ENCODE measurements around the gene MTERF1.
"Not testable (repeated sequence)": the region's sequence is repeated elsewhere in the genome, so short reads cannot be mapped to it uniquely, and the experiment has no call there.

The MTERF1 gene, protein sequence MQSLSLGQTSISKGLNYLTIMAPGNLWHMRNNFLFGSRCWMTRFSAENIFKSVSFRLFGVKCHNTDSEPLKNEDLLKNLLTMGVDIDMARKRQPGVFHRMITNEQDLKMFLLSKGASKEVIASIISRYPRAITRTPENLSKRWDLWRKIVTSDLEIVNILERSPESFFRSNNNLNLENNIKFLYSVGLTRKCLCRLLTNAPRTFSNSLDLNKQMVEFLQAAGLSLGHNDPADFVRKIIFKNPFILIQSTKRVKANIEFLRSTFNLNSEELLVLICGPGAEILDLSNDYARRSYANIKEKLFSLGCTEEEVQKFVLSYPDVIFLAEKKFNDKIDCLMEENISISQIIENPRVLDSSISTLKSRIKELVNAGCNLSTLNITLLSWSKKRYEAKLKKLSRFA

DNA sequence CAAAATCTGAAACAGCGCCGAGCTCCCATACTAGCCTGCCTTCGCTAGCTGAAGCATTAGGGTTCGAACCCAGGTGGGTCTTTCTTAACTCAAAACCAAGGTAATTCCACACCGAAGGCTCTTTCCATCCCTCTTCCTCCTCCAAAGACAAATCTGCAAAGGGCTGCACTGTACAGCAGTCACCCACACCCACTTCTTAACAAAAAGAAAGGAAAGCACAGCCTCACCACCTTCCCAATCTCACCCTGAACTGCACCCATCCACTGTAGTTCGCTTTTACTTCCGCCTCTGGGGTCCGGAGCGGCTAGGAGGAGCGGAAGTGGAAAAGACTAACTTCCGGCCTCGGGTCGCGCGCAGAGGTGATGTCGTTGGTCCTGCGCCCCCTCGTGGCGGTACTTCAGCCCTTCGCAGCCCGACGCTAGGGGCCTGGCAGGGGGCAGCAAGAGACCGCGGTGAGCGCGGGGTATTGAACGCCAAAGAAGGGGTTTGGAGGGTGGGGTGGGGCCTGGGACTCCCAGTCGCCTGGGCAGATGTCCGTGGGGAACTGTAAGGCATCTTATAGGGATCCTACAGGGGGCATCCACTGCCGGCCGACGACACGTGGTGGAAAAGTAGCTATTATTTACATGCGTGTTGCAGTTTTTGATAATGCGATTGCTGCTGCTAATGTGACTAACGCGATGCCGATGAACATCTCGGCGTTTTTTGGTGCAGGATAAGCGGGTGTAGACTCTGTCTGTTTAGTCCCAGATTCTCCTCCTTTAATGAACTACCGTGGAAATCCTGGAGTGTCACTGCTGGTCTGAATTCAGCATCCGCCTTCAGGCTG is at the start of gene MTERF1:
Gene MTERF1 (minus strand): TSS at position 290 of the 829 bp plus-strand sequence. CDS start 619 bp downstream, outside the sequence.
- peak; percentile 98 for DNase-seq

DNA sequence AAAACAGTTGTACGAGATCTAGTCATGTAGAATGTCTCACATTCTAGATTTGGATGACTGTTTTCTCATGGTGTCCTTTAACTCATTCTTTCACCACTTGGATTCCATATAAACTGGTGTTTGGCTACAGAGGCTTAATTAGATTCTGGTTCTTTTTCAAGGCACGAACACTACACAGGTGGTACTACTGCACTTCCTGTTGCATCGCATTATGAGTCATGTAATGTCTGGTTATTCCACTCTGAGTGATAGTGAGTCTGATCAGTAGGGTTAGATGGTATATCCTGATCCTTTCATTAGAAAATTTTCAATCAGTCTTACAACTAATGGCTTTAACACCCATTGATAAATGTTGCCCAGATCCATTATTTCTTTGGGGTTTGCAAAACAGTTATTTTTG is 49.0 kb upstream of the MTERF1 start:
- DNase-seq, result no peak

DNA sequence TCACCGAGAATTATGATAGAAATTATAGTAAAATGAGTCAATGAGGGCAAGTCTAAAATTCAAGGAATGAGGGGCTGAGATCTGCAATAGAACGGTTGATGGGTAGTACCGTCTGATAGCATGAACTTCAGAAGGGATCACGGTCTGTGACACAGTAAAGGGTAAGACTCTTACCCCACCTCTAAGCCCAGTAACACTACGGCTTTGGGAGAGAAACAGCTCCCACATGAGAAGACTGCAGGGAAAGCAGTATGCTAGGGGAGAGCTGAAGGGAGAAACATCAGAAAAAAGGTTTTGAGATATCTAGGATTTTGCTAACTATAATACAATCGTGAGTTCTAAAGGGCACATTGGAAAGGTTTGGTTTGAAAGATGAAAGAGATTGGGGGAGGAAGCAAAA is 47.4 kb upstream of the MTERF1 start:
- no peak for DNase-seq

DNA sequence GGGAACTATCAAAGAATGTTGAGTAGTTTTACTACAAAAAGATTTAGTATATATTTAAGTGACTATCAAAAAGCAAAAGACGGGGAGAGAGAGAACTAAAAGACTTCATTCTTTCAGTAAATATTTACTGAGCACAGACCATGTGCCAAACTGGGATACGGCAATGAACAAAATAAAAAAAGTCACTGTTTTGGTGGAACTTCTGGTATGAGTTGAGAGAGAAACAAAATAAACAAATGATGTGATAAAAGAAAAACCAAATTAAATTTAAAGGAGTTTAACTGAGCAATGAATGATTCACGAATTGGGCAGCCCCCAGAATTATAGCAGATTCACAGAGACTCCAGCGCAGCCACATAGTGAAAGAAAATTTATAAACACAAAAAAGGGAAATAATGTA is 42.4 kb upstream of the MTERF1 start:
- DNase-seq, result no peak

DNA sequence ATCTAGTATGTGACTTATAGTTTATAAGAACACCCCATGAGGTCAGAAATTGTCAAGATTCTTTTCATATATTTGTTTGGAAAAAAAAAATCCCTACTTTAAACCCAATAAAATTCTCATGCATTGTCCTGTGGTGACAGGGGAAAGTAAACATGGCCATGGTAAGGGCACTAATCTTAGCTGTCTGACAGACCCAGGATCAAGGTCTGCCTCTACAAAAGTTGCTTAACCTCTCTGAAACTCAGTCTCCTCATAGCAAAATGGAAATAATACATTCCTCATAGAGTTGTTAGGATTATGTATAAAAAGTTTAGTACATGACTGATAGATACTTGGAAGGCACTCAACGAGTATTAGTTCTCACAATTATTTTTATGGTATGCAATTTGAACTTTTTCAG is 37.9 kb upstream of the MTERF1 start:
- no peak for DNase-seq

DNA sequence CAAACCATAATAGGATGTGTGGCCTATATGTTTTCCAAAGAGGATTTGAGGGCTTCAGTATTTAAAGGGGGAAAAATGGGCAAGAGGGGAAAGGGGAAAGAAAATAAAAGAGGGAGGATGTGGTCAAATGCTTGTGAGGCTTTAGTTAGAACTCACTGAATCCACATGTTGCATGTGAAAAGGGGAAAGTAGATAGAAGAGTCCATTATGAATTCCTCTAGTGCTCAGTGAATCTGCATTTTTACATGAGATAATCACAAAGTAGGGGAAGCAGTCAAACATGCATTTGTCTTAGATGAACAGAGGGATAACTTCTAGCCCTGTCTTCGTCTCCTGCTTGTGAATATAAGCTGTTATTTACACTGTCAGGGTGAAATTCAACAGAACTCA is 35.5 kb upstream of the MTERF1 start:
- no peak for DNase-seq

DNA sequence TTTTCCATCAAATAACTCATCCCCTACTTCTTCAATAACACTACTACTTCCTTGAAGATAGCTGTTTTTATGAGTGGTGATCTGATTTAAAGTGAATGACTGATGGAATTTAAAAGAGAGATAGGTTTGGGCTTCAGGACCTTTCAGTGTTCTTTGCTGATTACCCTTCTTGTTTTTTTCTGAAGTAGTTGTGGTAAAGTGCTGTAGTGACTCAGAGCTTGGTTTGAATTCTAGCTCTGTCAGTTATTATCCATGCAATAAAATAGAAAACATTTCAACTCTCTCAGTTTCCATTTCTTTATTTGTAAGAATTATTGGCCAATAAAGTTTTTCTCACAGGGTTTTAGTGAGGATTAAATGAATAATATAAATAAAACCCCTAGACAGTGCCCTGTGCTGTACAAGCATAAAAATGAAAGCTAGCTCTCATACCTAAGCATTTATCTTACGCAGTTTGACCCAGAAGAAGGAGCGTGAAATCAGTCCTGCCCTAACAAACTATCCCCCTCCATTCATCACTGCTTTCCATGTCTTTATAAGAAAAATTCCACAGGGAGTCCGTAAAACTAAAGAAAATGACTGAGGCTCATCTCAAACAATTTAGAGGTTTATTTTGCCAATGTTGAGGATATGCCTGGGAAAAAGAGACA is 35.0 kb upstream of the MTERF1 start:
- no peak for DNase-seq

DNA sequence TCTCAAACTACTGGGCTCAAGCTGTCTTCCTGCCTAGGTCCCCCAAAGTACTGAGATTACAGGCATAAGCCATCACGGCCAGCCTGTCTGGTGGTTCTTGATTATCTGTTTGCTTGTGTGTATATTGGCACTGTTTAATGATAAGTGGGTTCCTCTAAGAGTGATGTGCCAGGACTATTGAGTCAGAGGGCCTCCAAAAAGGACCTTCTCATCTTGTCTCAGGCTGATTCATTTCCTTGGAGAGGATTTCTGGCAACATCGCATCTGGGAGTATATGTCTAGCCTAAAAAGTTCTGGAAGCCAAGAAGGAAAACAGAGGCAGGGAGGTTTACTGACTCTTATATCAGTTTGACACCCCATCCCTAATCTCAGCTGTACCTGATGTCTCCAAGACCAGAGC is 33.1 kb upstream of the MTERF1 start:
- peak; percentile 12 for DNase-seq

DNA sequence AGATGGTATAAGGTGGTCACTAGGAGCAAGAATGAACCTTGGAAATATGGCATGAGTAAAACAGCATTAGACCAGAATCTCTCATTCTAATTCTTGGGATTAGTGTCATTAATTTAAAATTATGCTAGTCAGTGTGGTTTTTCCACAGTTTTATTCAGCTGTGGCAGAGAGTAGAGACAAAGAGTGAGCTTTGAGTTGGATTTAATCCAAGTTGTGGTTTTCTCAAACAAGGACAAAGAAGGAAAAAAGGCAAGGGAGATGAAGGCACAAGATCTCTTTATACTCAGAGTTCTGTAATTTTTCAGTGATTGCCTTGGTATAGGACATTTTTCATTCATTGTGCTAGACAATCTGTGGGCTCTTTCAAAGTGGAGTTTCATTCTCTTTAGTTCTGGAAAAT is 32.0 kb upstream of the MTERF1 start:
- peak; percentile 20 for DNase-seq

DNA sequence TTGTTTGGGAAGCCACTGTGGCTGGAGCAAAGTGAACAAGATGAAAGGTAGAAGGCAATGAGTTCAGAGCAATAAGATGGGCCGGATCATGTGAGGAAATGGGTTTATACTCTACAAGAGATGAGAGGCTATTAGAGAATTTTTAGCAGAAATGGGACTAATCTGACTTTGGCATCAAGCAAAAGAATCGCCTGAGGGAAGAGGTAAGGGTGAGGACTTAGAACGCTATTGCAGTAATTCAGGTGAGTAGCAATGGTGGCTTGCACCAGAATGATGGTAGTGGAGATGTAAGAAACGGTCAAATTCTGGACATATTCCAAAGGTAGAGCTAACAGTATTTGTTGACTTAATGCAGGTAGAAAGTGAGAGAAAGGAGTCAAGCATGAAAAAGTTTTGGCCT is 30.6 kb upstream of the MTERF1 start:
- DNase-seq, result no peak

DNA sequence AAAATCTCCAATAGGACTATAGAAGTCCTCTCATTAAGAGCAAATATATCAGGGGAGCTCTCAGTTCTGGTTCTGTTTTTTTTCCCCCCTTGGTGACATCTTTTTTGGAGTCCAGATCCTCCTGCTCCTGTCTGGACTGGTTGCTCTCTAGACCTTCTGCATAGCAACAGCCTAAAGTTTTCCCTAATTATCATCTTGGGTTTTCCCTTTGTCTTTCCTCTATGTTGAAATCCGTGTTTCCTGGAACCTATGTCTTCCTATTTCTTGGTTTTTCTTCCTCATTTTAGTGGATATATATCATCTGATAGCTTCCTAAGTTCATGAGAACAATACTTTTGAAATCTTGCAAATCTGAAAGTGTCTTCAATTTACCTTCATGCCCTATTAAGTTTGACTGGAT is 29.7 kb upstream of the MTERF1 start:
- no peak for DNase-seq

DNA sequence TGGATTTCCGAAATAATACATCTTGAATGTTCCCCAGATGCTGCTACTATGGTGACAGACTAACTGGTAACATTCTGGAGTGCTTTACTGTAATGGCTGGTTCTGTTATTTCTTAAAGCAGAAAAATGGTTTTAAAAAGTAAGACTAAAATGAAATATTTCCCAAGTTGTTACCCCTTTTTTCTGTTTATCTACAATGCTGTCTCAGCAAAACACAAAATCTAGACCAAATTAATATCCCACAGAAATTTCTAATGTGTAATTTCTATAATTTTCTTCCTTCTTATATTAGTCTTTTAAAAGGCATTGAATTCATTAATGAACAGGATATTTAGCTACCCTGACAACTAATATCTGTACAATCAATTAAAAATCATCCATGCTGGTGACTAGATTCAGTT is 19.1 kb upstream of the MTERF1 start:
- no peak for DNase-seq

DNA sequence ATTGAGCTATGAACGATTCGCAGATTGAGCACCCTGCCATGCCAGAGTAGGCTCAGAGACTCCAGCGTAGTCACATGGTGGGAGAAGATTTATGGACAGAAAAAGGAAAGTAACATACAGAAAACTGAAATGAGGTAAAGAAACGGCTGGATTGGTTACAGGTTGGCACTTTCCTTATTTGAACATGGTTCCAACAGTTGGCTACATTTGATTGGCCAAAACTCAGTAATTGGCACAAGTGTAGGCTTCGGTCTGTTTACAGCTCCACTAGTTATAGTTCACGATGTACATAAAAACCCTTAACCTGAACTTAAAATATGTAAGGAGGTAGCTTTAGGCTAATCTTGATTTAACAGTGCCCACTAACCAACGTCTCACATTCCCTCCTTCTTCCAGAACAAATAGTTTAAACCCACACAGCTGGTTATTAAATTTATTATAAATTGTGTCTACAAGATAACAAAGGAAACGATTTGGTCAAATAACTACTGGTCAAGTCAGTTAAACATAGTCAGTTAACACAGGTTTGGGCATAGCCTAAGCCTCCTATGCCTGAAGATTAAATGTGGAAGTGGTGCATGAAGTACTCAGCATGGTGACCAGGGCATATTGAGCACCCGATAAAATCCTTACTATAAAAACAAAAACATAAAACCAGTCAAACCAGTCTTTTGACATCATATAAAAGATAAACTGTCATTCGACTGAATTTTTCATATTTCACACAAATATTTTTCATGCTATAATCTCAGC is 17.9 kb upstream of the MTERF1 start:
- no peak for DNase-seq

DNA sequence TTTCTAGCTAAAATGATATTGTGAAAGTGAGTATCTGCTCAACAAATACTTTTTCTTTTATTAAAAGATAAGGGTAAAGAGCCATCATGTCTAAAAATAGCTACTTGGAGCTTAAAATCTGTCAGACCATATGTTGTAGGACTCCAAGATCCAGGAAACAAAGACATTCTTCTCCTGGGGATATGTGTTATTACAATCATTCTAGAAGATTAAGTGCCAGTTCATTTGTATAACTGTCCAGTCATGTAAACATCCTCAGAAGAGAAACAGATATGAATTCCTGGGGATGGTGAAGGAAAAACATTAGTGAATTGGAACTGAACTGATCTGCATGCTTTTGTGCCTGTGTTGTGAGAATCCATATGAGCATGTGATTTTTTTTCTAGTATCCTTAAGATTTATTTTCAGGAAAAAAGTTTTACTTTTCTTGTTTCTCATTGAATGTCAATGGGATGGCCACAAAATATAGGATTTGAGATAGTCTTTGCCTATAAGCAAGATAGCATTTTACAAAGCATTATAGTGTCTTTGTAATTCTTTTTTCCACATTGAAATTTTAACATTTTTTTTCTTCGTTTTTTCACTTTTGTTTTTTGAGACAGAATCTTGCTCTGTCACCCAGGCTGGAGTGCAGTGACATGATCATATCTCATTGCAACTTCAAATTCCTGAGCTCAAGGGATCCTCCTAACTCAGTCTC is 14.4 kb upstream of the MTERF1 start:
- no peak for DNase-seq

DNA sequence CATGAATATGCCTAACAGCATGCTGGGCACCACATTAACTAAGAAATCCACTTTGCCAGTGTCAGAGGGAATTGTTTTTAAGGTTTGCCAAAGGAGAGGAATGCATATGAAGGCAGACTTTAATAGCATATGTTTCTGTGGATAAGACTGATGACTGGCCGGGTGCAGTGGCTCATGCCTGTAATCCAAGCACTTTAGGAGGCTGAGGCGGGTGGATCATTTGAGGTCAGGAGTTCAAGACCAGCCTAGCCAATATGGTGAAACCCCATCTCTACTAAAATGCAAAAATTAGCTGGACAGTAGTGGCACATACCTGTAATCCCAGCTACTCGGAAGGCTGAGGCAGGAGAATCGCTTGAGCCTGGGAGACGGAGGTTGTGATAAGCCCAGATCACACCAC is 13.2 kb upstream of the MTERF1 start:
- not testable (repeated sequence) for DNase-seq

DNA sequence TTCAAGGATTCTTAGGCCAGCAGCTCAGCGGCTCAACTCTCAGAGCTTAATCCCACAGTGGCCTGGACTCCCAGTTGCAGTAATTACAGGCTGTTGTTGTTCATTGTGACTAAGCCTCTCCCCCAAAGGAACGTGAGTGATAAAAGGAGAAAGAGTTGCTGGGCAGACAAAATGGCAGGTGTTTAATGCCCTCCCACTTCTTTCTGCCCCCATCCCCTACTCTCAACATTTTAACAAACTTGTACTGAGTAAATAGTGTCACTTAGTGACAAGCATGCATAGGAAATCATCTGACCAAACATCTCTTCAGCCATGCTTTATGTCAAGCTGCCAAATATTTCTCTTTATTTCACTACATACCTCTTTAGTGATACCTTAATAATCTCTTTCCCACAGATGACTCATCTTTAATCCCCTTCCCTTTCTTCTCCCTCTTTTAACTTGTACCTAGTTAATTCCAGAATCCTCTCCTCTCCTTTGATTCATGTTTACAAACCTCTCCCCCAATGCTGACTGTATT is 12.4 kb upstream of the MTERF1 start:
- no peak for DNase-seq

DNA sequence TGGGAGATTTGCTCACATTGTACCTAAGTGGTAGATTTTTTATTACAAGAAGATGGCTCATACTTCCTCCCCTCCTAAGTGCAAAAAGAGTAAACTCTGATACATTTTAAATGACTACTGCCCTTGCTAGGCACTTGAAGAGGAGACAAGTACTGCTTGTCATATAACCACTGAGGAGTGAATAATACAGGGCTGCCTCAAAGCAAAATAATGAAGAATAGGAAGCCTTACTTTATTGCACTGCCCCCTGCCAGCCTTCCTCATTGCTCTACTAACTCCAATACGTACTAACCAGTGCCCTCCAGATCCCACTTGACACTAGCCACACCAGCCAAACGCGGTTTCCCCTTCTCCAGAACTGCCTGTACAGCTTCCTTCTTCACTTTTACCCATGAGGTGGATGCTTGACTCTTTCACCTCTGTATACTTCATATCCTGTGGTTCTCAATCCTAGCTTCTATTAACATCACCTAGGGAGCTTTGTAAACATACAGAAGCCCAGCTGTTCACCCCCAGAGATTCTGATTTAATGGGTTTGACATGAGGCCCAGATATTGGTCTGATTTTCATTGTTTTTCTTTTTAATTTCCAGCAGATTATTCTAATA is 11.7 kb upstream of the MTERF1 start:
- no peak for DNase-seq

DNA sequence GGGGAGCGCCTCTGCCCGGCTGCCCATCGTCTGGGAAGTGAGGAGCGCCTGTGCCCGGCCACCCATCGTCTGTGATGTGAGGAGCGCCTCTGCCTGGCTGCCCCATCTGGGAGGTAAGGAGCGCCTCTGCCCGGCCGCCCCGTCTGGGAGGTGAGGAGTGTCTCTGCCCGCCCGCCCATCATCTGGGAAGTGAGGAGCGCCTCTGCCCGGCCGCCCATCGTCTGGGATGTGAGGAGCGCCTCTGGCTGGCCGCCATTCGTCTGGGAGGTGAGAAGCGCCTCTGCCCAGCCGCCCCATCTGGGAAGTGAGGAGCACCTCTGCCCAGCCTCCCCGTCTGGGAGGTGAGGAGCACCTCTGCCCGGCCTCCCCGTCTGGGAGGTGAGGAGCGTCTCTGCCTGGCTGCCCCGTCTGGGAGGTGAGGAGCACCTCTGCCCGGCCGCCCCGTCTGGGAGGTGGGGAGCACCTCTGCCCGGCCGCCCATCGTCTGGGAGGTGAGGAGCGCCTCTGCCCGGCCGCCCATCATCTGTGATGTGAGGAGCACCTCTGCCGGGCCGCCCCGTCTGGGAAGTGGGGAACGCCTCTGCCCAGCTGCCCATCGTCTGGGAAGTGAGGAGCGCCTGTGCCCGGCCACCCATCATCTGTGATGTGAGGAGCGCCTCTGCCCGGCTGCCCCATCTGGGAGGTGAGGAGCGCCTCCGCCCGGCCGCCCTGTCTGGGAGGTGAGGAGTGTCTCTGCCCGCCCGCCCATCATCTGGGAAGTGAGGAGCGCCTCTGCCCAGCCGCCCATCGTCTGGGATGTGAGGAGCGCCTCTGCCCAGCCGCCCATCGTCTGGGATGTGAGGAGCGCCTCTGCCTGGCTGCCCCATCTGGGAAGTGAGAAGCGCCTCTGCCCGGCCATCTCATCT is 8.0 kb upstream of the MTERF1 start:
- DNase-seq, result not testable (repeated sequence)

DNA sequence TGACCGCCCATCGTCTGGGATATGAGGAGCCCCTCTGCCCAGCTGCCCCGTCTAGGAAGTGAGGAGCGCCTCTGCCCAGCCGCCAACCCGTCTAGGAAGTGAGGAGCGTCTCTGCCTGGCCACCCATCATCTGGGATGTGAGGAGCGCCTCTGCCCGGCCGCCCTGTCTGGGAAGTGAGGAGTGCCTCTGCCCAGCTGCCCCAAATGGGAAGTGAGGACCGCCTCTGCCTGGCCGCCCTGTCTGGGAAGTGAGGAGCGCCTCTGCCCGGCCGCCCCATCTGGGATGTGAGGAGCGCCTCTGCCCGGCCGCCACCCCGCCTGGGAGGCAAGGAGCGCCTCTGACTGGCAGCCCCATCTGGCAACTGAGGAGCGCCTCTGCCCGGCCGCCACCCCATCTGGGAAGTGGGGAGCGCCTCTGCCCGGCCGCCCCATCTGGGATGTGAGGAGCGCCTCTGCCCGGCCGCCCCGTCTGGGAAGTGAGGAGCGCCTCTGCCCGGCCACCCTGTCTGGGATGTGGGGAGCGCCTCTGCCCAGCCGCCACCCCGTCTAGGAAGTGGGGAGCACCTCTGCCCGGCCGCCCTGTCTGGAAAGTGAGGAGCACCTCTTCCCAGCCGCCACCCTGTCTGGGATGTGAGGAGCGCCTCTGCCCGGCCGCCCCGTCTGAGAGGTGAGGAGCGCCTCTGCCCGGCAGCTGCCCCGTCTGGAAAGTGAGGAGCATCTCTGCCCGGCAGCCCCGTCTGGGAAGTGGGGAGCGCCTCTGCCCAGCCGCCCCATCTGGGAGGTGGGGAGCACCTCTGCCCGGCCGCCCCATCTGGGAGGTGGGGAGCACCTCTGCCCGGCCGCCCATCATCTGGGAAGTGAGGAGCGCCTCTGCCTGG is 7.1 kb upstream of the MTERF1 start:
- not testable (repeated sequence) for DNase-seq
